Measurements from ENCODE around the gene GRHL1.

GRHL1 gene

DNA sequence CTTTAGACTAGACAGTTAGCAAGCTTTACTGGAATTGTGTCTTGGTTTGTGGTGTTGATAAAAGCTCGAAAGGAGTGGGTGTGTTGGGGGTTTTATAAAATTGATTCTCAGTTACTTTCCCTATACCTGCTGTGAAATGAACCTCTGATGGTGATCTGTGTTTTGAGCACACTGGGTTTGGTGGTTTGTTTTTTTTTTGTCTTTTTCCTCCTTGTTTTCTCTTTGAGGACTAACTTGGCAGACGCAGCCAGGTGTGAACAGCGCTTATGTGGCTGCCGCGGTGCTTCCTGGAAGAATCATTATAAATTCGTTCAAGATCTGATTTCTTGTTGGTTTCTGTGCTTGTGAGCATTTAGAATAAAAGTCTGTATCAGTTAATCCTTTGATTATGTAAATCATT, 28.5 kb downstream of the GRHL1 start:
- Histone ChIP-seq H3K27me3 (ENCODE audit: insufficient read depth, low read length) (no peaks in the 10 kb centered on the region), H3K4me2 (ENCODE audit: low read length) (no peak overlapping the region), H3K4ac (ENCODE audit: low read depth, low read length) (no peak overlapping the region), H2AFZ (ENCODE audit: insufficient read depth, low read length, poor library complexity) (no peak overlapping the region), H3K18ac (ENCODE audit: low read length) (no peak overlapping the region), H2BK120ac (ENCODE audit: insufficient read depth, low read length, poor library complexity) (no peak overlapping the region), H2BK12ac (ENCODE audit: low read length) (no peak overlapping the region), H2AK5ac (ENCODE audit: low read length) (no peak overlapping the region), H3K4me1 (ENCODE audit: control insufficient read depth in 1 of 2, insufficient read depth in 2 of 2, low read length in 2 of 2) (no peaks in the 10 kb centered on the region), H3K36me3 (ENCODE audit: control insufficient read depth in 1 of 2, insufficient read depth in 2 of 2, low read length in 2 of 2) (peaks cover 7 to 13% of the 10 kb centered on the region in 2 experiments), H3K23ac (ENCODE audit: low read length) (no peak overlapping the region), H3K4me3 (ENCODE audit: low read depth, low read length) (no peak overlapping the region), H2BK5ac (ENCODE audit: low read depth, low read length, poor library complexity) (no peak overlapping the region), H4K8ac (ENCODE audit: low read depth, low read length) (no peak overlapping the region), H4K12ac (ENCODE audit: low read depth, low read length) (no peak overlapping the region), H3K27ac (ENCODE audit: low read depth, low read length) (no peak overlapping the region), H3K79me1 (ENCODE audit: low read length) (no peaks in the 10 kb centered on the region), H3K79me2 (ENCODE audit: control insufficient read depth, insufficient read depth, low read length, poor library complexity) (no peaks in the 10 kb centered on the region), H4K91ac (ENCODE audit: low read depth, low read length) (no peak overlapping the region), H3K14ac (ENCODE audit: low read length) (no peak overlapping the region), H3K9me3 (ENCODE audit: insufficient read depth, low read depth, low read length) (no peaks in the 10 kb centered on the region), H3K9ac (ENCODE audit: low read length) (no peak overlapping the region)
- peak in 1 of 2 donors; percentile 28 for DNase-seq
- WGBS (ENCODE audit: extremely low coverage, insufficient coverage, insufficient read length) = no CpG with 5 or more reads among the region's 6 CpGs

DNA sequence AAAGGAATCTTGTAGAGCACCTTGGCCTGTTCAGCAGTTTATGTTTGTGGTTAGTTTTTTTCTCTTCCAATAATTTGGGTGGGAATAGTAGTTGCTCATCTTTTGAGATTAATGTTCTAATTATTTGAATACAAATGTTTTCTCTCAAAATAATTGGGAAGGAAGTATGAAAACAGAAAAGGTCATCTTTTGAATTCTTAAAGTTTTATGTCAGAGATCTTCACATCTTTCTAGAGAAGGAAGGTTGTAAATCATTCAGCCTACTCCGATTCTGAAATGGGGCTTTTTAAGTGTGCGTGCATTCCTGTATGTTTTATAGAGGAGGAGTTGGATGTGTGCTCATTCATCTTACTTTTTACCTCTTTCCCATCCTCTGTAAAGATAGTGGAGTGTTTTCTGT, 29.0 kb downstream of the GRHL1 start:
- H3K27ac ChIP-seq (ENCODE audit: low read depth, low read length) = no peak overlapping the region
- H3K14ac ChIP-seq (ENCODE audit: low read length) = no peak overlapping the region
- H3K36me3 ChIP-seq (ENCODE audit: control insufficient read depth in 1 of 2, insufficient read depth in 2 of 2, low read length in 2 of 2) = peaks cover 7 to 13% of the 10 kb centered on the region in 2 experiments
- H3K79me2 ChIP-seq (ENCODE audit: control insufficient read depth, insufficient read depth, low read length, poor library complexity) = no peaks in the 10 kb centered on the region
- H3K4ac ChIP-seq (ENCODE audit: low read depth, low read length) = no peak overlapping the region
- no peak overlapping the region for H4K8ac ChIP-seq (ENCODE audit: low read depth, low read length)
- no peak overlapping the region for H2AFZ ChIP-seq (ENCODE audit: insufficient read depth, low read length, poor library complexity)
- no peak overlapping the region for H3K23ac ChIP-seq (ENCODE audit: low read length)
- H4K91ac ChIP-seq (ENCODE audit: low read depth, low read length) = no peak overlapping the region
- no peak overlapping the region for H4K12ac ChIP-seq (ENCODE audit: low read depth, low read length)
- DNase-seq = no peak
- H3K4me3 ChIP-seq (ENCODE audit: low read depth, low read length) = no peak overlapping the region
- no peak overlapping the region for H2BK12ac ChIP-seq (ENCODE audit: low read length)
- H3K9me3 ChIP-seq (ENCODE audit: insufficient read depth, low read depth, low read length) = no peaks in the 10 kb centered on the region
- WGBS (ENCODE audit: extremely low coverage, insufficient coverage, insufficient read length) = no CpG with 5 or more reads among the region's 2 CpGs
- no peak overlapping the region for H3K9ac ChIP-seq (ENCODE audit: low read length)
- no peak overlapping the region for H3K18ac ChIP-seq (ENCODE audit: low read length)
- H2AK5ac ChIP-seq (ENCODE audit: low read length) = no peak overlapping the region
- no peaks in the 10 kb centered on the region for H3K27me3 ChIP-seq (ENCODE audit: insufficient read depth, low read length)
- no peak overlapping the region for H3K4me2 ChIP-seq (ENCODE audit: low read length)
- no peak overlapping the region for H2BK120ac ChIP-seq (ENCODE audit: insufficient read depth, low read length, poor library complexity)
- H3K4me1 ChIP-seq (ENCODE audit: control insufficient read depth in 1 of 2, insufficient read depth in 2 of 2, low read length in 2 of 2) = no peaks in the 10 kb centered on the region
- H3K79me1 ChIP-seq (ENCODE audit: low read length) = no peaks in the 10 kb centered on the region
- H2BK5ac ChIP-seq (ENCODE audit: low read depth, low read length, poor library complexity) = no peak overlapping the region

DNA sequence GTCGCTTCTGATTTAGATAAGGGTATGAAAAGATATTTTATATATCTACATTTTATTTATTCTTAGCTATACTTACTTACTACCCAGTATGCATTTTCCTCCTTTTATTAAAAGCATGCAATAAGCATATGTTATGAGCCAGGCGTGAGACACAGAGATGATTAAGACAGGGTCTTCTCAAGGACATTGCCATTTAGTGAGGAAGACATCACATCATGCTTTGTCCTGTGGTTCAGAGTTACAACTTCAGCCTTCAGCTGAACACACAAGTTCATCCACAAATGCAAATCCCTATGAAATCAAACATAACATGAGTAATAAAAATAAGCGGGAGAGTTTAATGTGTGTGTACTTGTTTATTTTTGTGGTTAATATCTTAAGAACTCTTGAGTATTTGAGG, 30.2 kb downstream of the GRHL1 start:
- peaks cover 10 to 13% of the 10 kb centered on the region in 2 experiments for H3K36me3 ChIP-seq (ENCODE audit: control insufficient read depth in 1 of 2, insufficient read depth in 2 of 2, low read length in 2 of 2)
- no peaks in the 10 kb centered on the region for H3K79me2 ChIP-seq (ENCODE audit: control insufficient read depth, insufficient read depth, low read length, poor library complexity)
- H3K9ac ChIP-seq (ENCODE audit: low read length) = no peak overlapping the region
- H3K18ac ChIP-seq (ENCODE audit: low read length) = no peak overlapping the region
- H2BK120ac ChIP-seq (ENCODE audit: insufficient read depth, low read length, poor library complexity) = no peak overlapping the region
- H3K4ac ChIP-seq (ENCODE audit: low read depth, low read length) = no peak overlapping the region
- H3K4me3 ChIP-seq (ENCODE audit: low read depth, low read length) = no peak overlapping the region
- H4K91ac ChIP-seq (ENCODE audit: low read depth, low read length) = no peak overlapping the region
- no peaks in the 10 kb centered on the region for H3K9me3 ChIP-seq (ENCODE audit: insufficient read depth, low read depth, low read length)
- no peak for DNase-seq
- no peak overlapping the region for H3K23ac ChIP-seq (ENCODE audit: low read length)
- H3K79me1 ChIP-seq (ENCODE audit: low read length) = no peaks in the 10 kb centered on the region
- no peak overlapping the region for H4K8ac ChIP-seq (ENCODE audit: low read depth, low read length)
- no peak overlapping the region for H2AFZ ChIP-seq (ENCODE audit: insufficient read depth, low read length, poor library complexity)
- no peaks in the 10 kb centered on the region for H3K4me1 ChIP-seq (ENCODE audit: control insufficient read depth in 1 of 2, insufficient read depth in 2 of 2, low read length in 2 of 2)
- no peak overlapping the region for H4K12ac ChIP-seq (ENCODE audit: low read depth, low read length)
- H3K4me2 ChIP-seq (ENCODE audit: low read length) = no peak overlapping the region
- no peaks in the 10 kb centered on the region for H3K27me3 ChIP-seq (ENCODE audit: insufficient read depth, low read length)
- no peak overlapping the region for H2BK12ac ChIP-seq (ENCODE audit: low read length)
- 100% methylated on average over 1 of the region's 3 CpGs for WGBS (ENCODE audit: extremely low coverage, insufficient coverage, insufficient read length)
- H2AK5ac ChIP-seq (ENCODE audit: low read length) = no peak overlapping the region
- H3K14ac ChIP-seq (ENCODE audit: low read length) = no peak overlapping the region
- H2BK5ac ChIP-seq (ENCODE audit: low read depth, low read length, poor library complexity) = no peak overlapping the region
- H3K27ac ChIP-seq (ENCODE audit: low read depth, low read length) = no peak overlapping the region

DNA sequence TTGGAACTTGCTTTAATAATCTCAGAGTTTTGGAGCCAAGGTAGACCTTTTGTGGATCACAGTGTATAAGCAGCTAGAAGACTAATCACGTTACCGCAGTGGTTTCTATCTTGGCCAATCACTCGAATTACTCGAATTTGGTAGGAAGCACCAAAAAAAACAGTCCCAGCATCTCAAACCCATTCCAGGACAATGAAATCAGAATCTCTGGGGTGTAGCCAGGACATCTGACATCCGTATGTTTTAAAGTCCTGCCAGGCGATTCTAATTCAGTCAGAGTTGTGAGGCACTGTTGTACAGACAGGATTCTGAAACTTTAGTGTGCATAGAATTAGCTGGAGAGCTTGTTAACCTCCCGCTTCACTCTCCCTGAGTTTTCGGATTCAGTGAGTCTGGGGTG, 30.8 kb downstream of the GRHL1 start:
- Histone ChIP-seq H2BK5ac (ENCODE audit: low read depth, low read length, poor library complexity) (no peak overlapping the region), H3K9me3 (ENCODE audit: insufficient read depth, low read depth, low read length) (no peaks in the 10 kb centered on the region), H3K79me2 (ENCODE audit: control insufficient read depth, insufficient read depth, low read length, poor library complexity) (no peaks in the 10 kb centered on the region), H2AK5ac (ENCODE audit: low read length) (no peak overlapping the region), H4K91ac (ENCODE audit: low read depth, low read length) (no peak overlapping the region), H3K4ac (ENCODE audit: low read depth, low read length) (no peak overlapping the region), H3K79me1 (ENCODE audit: low read length) (no peaks in the 10 kb centered on the region), H3K27ac (ENCODE audit: low read depth, low read length) (no peak overlapping the region), H3K14ac (ENCODE audit: low read length) (no peak overlapping the region), H4K8ac (ENCODE audit: low read depth, low read length) (no peak overlapping the region), H3K36me3 (ENCODE audit: control insufficient read depth in 1 of 2, insufficient read depth in 2 of 2, low read length in 2 of 2) (peaks cover 15 to 17% of the 10 kb centered on the region in 2 experiments), H3K23ac (ENCODE audit: low read length) (no peak overlapping the region), H3K4me1 (ENCODE audit: control insufficient read depth in 1 of 2, insufficient read depth in 2 of 2, low read length in 2 of 2) (no peaks in the 10 kb centered on the region), H3K9ac (ENCODE audit: low read length) (no peak overlapping the region), H2AFZ (ENCODE audit: insufficient read depth, low read length, poor library complexity) (no peak overlapping the region), H3K4me3 (ENCODE audit: low read depth, low read length) (no peak overlapping the region), H4K12ac (ENCODE audit: low read depth, low read length) (no peak overlapping the region), H2BK12ac (ENCODE audit: low read length) (no peak overlapping the region), H3K27me3 (ENCODE audit: insufficient read depth, low read length) (no peaks in the 10 kb centered on the region), H3K4me2 (ENCODE audit: low read length) (no peak overlapping the region), H3K18ac (ENCODE audit: low read length) (no peak overlapping the region), H2BK120ac (ENCODE audit: insufficient read depth, low read length, poor library complexity) (no peak overlapping the region)
- WGBS (ENCODE audit: extremely low coverage, insufficient coverage, insufficient read length) = no CpG with 5 or more reads among the region's 8 CpGs
- DNase-seq = no peak

Measured in trophoblast cell (in vitro differentiated cells and primary cell).